ENCODE results near the gene RBM45. TPM values are rescaled to one million over a fixed set of nuclear protein-coding genes. Genes with fewer than 3 reads are reported as not detected.
A peak's percentile ranks its signal among the peaks of the same experiment; 100 is the strongest.
"Not testable (repeated sequence)": the region's sequence is repeated elsewhere in the genome, so short reads cannot be mapped to it uniquely, and the experiment has no call there.

Gene RBM45
- polyA plus RNA-seq, 1 donor = 11.0 TPM

- no peak for DNase-seq (ENCODE audit: low read depth)
Observed at GRCh38 chr2:178108176-178108575, 4.1 kb upstream of the RBM45 start.

GRCh38 chr2:178109813-178110212 lies 2.4 kb upstream of the RBM45 start:
- DNase-seq (ENCODE audit: low read depth) = no peak

- DNase-seq (ENCODE audit: low read depth) = no peak
Observed at GRCh38 chr2:178110681-178111080, 1.6 kb upstream of the RBM45 start.

- DNase-seq (ENCODE audit: low read depth) = no peak
Observed at GRCh38 chr2:178111743-178112142, 494 bp upstream of the RBM45 start.

- DNase-seq (ENCODE audit: low read depth) = no peak
Observed at GRCh38 chr2:178114462-178114861, 2.2 kb downstream of the RBM45 start.

- DNase-seq (ENCODE audit: low read depth) = no peak
Observed at GRCh38 chr2:178115271-178115670, 3.0 kb downstream of the RBM45 start.

- no peak for DNase-seq (ENCODE audit: low read depth)
Observed at GRCh38 chr2:178117725-178118124, 5.5 kb downstream of the RBM45 start.

GRCh38 chr2:178119179-178119922 lies 7.1 kb downstream of the RBM45 start:
- no peak for DNase-seq (ENCODE audit: low read depth)

- DNase-seq (ENCODE audit: low read depth) = no peak
Observed at GRCh38 chr2:178123163-178123562, 10.9 kb downstream of the RBM45 start.

GRCh38 chr2:178125125-178125524 lies 12.9 kb downstream of the RBM45 start:
- no peak for DNase-seq (ENCODE audit: low read depth)

GRCh38 chr2:178125862-178126261 lies 13.6 kb downstream of the RBM45 start:
- no peak for DNase-seq (ENCODE audit: low read depth)

GRCh38 chr2:178128836-178129630 lies 16.8 kb downstream of the RBM45 start:
- no peak for DNase-seq (ENCODE audit: low read depth)

GRCh38 chr2:178136321-178137025 lies 24.2 kb downstream of the RBM45 start:
- no peak for DNase-seq (ENCODE audit: low read depth)

GRCh38 chr2:178142274-178143065 lies 30.2 kb downstream of the RBM45 start:
- DNase-seq (ENCODE audit: low read depth) = no peak

GRCh38 chr2:178143481-178143880 lies 31.2 kb downstream of the RBM45 start:
- no peak for DNase-seq (ENCODE audit: low read depth)

GRCh38 chr2:178152033-178152432 lies 39.8 kb downstream of the RBM45 start:
- peak; percentile 16 for DNase-seq (ENCODE audit: low read depth)

- no peak for DNase-seq (ENCODE audit: low read depth)
Observed at GRCh38 chr2:178152542-178152941, 40.3 kb downstream of the RBM45 start.

- no peak for DNase-seq (ENCODE audit: low read depth)
Observed at GRCh38 chr2:178152977-178153376, 40.7 kb downstream of the RBM45 start.

- DNase-seq (ENCODE audit: low read depth) = not testable (repeated sequence)
Observed at GRCh38 chr2:178153878-178154277, 41.6 kb downstream of the RBM45 start.

GRCh38 chr2:178155524-178155923 lies 43.3 kb downstream of the RBM45 start:
- DNase-seq (ENCODE audit: low read depth) = no peak

- no peak for DNase-seq (ENCODE audit: low read depth)
Observed at GRCh38 chr2:178157574-178157973, 45.3 kb downstream of the RBM45 start.

- DNase-seq (ENCODE audit: low read depth) = no peak
Observed at GRCh38 chr2:178159966-178160365, 47.7 kb downstream of the RBM45 start.
